GM10847 (cell line): ENCODE data around the gene RETN.

ENCODE experiments used
- POLR2A ChIP-seq: IDR thresholded peaks from 2 replicates; pipeline ENCODE4 v1.6.1; 2011; ENCODE audit not compliant: insufficient read length; ENCODE audit errors: extremely low read depth

RETN gene

DNA sequence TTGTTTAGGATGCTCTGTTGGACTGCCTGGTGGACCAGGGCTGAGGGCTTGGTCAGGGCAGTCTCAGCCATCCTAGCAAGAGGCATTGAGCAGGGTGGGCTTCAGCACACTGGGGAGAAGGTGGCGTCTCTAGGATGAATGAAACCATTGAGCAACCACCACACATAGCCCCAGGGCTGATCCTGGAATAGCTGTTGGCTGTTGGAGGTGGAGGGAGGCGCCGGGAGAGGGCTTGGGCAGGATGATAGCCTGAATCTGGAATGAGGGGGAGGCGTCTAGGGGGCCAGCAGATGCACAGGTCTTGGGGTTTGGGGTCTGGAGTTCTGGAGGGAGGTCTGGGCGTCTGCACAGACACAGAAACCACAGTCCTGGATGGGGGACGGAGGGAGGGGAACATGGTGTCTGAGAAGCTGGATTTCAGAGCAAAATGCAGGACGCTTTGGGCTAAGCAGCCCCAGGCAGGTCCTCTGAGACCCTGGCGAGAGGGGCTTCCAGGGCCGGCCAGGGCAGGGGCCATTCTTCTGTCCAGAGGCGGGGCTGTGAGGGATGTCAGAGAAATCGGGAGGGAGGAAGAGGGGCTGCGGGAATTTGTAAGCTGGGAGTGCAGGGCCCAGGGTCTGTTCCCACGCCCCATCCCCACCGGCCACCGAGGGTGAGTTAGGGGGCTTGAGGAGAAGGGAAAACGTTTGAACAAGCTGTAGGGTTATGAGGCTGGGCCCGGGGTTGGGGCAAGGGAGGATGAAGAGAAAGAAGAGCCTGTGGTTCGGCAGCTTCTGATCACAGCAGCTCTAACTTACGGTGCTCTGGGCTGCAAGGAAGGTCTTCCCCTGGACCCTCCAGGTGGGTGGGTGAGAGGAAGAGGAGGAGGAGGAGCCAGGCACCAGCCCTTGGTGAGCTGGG is 16.9 kb downstream of the RETN start:
- TF ChIP-seq POLR2A = no peak

DNA sequence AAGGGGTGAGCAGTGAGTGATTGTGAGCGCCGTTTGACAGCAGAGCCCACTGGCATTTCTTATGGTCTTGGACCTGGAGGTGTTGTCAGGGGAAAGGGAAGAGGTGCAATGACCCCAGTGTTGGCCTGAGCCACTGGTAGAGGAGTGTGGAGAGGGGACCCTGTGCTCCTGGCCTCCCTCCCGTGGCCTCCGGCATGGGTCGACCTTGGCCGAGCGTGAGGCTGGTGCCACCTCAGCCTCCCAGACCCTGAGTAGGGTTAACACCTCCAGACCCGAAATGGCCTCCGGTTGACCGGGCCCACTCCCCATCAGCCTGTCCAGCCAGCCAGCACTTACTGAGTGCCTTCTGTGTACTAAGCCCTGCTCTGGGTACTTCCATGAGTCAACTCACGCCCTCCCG is 18.3 kb downstream of the RETN start:
- peak; percentile 22 for TF ChIP-seq POLR2A

GRCh38 chr19:7689165-7689564 is 20.3 kb downstream of the RETN start:
- TF ChIP-seq POLR2A = no peak

- no peak for TF ChIP-seq POLR2A
Measured at GRCh38 chr19:7690779-7691258, 22.0 kb downstream of the RETN start.

GRCh38 chr19:7691497-7691896 is 22.6 kb downstream of the RETN start:
- TF ChIP-seq POLR2A = no peak

GRCh38 chr19:7692417-7693088 is 23.7 kb downstream of the RETN start:
- no peak for TF ChIP-seq POLR2A

GRCh38 chr19:7694499-7694898 is 25.6 kb downstream of the RETN start:
- no peak for TF ChIP-seq POLR2A

- TF ChIP-seq POLR2A = no peak
Measured at GRCh38 chr19:7697721-7698287, 29.0 kb downstream of the RETN start.

GRCh38 chr19:7698583-7698982 is 29.7 kb downstream of the RETN start:
- TF ChIP-seq POLR2A = no peak

DNA sequence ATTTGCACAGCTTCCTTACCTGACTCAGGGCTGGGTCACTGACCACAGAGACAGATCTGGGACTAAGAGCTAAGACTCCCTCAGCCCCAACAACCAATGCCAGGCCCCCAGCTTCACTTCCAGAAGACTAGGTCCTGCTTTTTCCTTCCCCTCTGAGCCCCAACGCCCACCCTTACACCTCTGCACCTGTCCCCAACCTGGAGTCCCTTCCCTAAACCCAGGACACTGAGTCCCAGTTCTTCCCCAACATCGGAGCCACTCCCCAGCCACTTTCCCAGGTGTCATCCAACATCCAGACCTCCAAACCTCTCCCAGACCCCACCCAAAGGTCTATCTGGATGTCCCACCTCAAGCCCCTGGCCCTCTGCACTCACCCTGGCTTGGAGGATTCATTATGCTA is 30.2 kb downstream of the RETN start:
- TF ChIP-seq POLR2A = no peak

- no peak for TF ChIP-seq POLR2A
Measured at GRCh38 chr19:7699417-7700401, 30.9 kb downstream of the RETN start.

DNA sequence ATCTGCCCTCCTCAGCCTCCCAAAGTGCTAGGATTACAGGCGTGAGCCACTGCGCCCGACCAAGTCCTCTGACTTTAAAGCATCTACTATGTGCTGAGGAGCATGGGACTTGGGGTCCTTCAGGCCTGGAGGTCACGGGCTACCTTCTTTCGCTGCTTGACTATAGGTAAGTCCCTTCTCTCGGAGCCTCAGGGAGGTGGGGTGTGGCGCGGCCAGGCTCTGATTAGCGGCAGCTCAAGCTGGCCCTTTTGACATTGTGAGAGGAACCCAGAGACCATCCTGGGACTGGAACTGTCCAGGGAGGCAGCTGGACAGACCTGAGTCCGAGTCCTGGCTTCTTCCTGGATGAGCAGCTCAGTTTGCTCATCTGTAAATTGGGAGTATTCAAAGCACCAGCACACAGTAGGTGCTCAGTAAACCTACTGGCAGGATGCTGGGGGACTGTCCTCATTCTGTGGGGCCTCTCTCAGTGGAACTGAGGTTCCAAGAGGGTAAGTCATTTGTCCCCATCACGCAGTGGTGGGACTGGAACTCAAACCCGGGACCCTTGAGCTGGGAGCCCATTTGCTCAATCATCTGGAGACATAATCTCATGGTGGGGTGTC is 32.3 kb downstream of the RETN start:
- TF ChIP-seq POLR2A = no peak

DNA sequence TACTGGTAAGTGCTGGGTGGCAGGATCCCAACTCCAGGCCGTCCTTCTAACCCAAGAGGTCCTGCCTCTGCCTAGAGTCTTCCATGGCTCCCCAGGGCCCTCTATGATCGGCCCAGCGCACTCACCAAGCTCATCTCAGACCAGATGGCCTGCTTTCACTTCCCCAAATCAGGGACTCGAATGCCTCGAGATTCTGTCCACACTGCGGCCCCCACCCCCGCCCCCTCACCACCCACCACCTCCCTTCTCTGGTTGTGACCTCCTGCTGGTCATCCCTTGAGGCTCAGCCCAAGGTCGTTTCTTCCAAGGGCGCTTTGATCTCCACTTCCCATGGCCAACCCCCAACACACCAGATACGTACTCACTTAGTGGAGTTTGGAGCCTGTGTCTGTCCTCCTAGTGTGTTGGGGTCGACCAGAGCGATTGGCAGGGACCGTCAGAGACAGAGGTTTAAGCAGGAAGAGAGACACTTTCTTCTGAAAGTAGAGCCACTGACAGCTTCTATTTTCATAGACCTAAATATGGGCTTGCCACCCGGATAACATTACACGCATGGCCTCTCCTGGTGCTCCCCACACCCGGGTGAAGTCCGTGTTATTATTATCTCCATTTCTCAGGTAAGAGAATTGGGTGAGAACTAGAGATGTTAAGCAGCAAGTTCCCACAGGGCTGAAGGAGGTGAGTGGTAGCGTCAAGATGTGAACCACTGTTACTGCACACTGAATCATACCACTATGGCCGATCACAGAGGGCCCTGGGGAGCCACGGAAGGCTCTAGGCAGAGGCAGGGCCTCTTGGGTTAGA is 33.0 kb downstream of the RETN start, which contains the start of gene FCER2:
Gene FCER2, minus strand, starts transcription at position 478 of the 804 bp plus-strand sequence. CDS start 2,371 bp downstream, outside the sequence.
- TF ChIP-seq POLR2A = peak; percentile 10

GRCh38 chr19:7703332-7703731 is 34.5 kb downstream of the RETN start:
- TF ChIP-seq POLR2A = no peak
